Measurements from ENCODE around the gene GALNT16.

- TF ChIP-seq CTCF (IDR thresholded peaks at IDR 0.05) = no peak
- TF ChIP-seq POLR2AphosphoS5 (IDR thresholded peaks at IDR 0.05) = no peak
- no peak for TF ChIP-seq POLR2A (IDR thresholded peaks at IDR 0.05)
These were observed 53.2 kb downstream of the GALNT16 start for GRCh38 chr14:69313176-69313575.

All from transverse colon (tissue), 4 donors.